Globus pallidus (tissue), 1 donor: ENCODE results near the gene THEMIS.
"Not testable (repeated sequence)": the region's sequence is repeated elsewhere in the genome, so short reads cannot be mapped to it uniquely, and the experiment has no call there.

Experiments used
- DNase-seq: peaks from one replicate; pipeline ENCODE4 v3.0.0-alpha.2; 2015; ENCODE audit warnings: low spot score

Gene THEMIS

DNA sequence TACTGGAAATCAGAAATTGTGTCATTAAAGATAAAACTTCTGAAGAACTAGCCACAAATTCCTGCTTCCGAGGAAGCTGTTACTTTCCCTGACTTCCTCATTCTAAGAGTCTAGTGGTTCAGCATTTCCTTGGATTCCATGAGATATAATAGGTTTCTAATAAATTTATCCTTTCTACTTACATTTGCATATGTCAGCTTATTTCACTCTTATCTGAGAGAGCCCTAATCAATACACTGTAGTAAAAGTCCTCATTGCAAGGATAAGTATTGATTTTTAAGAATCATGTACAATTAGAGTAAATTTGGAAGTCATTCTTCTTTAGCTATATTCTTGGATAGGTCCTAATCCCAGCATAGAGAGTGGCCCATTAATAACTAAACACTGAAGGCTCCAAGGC lies 16.9 kb upstream of the THEMIS start:
- no peak for DNase-seq

DNA sequence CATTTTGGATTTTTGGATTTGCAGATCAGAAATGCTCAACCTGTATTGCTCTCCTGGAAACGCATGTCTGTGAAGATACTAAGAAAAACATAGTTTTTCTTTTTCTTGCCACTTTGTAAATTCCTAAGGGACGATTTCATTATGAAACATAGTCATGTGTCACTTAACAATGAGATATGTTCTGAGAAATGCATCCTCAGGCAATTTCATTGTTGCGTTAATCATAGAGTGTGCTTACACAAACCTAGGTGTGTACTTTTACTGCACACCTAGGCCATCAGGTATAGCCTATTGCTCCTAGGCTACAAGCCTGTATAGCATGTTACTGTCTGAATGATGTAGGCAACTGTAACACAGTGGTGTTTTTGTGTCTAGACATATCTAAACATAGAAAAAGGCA lies 13.4 kb upstream of the THEMIS start:
- no peak for DNase-seq

DNA sequence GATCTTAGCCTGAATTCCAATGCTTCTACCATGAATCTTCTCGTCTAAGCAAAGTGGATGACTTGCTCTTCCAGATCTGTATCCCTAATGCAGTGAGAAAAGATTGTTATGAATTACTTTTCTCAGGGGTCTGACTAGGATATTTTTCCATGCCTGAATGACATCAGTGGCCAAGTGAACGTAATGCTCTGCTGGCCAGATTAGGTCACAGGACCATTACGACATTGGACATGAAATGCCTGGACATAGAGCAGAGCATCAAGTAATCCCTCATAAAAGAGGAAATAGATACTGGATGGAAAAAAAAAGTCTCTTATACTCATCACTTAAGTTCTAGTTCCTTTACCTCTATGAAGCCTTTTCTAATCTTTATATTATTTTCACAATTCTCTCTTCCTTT lies 12.1 kb upstream of the THEMIS start:
- no peak for DNase-seq

DNA sequence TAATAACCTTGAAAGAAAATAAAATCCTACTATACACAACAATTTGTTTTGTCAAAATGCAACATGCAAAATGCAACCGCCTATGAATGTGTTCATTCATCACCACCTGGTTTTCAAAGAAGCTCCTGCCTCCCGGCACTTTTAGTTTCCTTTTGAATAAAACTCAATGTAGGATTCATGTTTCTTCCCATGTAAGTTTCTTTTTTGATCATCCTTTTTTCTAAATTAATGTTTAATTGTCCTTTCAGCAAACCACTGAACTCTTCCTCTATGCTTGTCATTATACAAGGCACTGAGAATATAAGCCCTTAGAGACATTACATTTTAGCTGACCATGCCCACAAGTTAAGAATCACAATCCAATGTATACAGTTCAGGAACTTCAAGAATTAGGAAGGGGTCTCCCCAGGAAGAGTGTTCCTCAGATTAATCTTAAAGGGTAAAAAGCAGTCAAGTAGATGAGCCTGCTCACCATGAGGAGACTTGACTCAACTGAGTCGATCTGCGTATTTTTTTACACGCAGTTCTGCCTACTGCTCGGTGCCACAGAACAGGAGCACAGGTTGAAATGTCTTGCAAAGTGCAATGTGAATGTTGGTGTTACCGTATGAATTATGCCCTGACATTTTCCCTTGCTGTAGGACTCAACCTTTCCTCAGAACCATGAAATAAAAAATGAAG lies 7.2 kb upstream of the THEMIS start:
- no peak for DNase-seq

DNA sequence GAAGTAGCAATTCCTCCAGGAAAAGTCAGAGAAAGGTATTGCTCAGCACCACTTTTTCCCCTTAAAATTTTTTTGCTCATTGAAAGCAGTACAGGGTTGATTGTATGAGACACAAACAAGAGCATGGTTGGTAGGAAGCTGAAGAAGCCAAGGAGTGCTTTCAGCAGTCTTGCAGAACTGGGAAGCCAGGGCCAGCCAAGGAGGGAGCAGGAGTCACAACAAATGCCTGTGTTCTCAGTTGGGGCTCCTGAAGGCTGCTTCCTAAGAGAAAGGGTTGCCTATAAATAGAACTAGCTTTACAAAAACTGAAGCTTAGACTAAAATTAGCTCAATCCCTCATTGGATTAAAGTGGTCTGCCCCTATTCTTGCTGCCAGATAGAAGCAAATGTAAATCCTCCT lies 3.3 kb upstream of the THEMIS start:
- DNase-seq = no peak

DNA sequence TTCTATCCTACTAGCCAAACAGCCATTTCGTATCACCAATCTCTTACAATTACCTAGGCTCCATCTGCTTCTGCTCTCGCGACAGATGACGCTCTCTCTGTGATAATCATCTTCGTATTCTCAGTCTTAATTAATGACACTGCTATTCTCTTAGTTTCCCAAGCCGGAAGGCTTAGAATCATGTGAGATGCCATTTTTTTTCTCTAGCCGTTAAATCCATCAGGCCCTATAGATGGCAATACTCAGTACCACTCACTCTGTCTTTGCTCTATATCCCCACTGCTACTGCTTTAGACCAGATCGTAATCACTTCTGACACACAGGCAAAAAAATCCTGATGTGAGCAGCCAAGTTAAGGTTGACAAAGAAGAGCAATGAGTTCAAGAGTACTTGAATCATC lies 2.1 kb upstream of the THEMIS start:
- no peak for DNase-seq

DNA sequence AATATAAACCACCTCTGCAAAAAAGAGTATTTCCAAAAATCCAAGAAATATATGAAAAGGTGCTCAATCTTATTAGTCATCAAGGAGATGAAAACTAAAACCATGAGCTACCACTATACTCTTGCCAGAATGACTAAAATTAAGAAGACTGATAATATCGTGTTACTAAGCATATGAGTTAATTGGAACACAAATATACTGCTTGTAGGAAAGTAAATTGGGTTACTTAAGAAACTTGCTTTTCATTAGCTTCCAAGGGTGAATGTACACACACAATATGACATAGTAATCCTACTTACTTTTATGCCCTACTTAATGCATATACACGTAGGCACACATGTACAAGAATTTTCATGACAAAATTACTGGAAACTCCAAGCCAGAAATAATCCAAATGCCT lies 3.4 kb downstream of the THEMIS start:
- no peak for DNase-seq

DNA sequence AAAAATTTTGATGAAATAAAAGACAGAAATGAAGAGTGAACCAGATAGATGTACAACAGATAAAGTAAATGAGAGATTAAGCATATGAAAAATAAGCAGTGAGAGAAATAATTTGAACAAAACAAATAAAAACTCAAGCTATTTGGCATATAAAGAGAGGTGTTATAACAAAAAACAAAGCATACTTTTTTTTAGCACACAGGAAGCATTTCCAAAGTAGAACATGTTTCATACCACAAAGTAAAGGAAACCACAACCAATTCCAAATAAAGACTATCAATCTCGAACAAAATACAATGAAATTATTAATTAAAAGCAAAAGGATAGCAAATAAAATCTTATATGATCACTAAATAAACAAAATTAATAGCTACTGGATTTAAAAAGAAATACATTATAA lies 6.8 kb downstream of the THEMIS start:
- no peak for DNase-seq

DNA sequence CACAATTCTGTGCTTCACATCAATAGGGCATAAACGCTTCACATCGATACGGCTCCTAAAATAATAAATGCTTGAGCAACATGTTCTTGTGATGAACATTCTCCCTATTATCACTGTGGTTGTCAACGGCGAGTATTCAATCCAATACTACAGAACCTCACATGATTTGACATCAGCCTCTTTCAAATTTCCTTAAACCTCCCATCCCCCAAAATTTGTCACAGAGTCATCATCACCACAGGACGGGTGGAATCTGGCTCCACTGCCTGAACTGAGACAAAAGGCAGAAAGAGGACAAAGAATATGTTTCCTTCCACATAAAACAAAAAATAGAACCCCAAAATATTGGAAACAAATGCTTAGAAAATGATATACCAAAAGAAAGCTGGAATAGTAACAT lies 7.3 kb downstream of the THEMIS start:
- DNase-seq = peak; percentile 33

DNA sequence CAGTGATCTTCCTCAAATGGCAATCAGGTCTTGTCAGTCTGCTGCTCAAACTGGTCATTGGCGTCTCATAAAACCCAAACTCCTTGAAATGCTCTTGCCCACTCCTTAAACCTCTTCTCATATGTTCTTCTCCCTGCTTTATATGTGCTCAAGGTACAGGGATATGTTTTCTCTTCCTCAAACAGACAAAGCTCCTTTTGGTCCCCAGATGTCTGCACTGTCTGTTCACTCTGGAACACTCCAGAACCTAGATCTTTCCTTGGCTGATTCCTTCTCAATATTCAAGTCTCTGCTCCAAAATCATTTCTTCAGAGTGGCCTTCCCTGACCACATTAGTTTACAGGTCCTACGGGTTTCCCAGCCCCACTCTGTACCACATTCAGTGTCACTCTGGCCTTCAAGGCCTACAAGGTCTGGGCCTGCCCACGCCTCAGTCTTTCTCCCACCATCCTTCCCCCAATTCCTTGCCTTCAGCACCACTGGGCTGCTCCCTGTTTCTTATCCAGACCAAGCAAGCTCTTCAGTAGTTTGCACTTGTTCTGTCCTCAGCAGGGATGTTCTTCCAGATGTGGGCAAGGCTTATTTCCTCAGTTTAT lies 9.0 kb downstream of the THEMIS start:
- no peak for DNase-seq

DNA sequence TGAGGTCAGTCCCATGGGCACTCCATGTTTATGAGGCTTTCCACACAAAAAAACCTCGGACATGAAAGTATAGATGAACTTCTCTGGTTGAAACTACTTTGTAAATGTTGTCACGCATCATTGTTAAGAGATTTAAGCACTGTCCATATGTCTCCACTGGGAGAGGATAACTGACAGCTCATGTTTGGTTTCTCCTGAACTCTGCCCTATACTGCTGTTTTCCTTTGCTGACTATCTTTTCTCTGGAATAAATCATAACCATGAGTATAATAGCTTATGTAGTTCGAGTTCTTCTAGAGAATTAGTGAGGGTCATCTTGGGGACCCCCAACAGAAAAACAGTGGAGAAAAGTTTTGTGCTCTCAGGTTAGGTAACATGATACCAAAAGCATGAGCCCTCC lies 14.3 kb downstream of the THEMIS start:
- no peak for DNase-seq

DNA sequence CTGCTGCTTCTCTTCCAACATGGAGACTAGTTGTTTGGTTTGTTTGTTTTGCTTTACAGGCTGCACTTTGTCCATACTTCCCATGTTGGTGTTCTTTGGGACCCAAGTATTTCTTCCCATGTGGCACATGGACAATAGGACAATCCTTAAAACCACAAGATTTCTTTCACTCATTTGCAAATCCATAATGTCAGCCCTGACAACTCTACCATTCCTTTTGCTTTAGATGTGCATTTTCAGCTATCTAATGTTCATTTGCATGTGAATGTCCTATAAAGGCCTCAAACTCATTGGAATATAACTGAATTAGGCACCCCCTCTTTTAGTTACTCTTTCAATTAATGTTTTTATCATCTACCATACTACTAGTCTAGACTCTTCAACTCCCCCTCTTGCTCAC lies 16.7 kb downstream of the THEMIS start:
- DNase-seq = no peak

DNA sequence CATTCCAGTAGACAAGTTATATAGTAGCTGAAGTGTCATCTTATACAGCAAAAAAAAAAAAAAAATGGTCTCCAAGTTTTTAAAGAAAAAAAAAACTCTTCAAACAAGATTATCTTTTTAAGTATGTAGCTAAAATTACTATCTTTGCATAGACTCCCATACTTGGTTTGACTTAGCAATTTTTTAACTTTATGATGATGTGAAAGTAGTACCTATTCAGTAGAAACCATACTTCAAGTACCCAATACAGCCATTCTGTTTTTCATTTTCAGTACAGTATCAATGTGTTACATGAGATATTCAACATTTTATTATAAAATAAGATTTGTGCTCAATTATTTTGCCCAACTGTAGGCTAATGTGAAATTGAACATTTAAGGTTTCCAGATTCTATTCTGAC lies 18.9 kb downstream of the THEMIS start:
- DNase-seq = not testable (repeated sequence)

DNA sequence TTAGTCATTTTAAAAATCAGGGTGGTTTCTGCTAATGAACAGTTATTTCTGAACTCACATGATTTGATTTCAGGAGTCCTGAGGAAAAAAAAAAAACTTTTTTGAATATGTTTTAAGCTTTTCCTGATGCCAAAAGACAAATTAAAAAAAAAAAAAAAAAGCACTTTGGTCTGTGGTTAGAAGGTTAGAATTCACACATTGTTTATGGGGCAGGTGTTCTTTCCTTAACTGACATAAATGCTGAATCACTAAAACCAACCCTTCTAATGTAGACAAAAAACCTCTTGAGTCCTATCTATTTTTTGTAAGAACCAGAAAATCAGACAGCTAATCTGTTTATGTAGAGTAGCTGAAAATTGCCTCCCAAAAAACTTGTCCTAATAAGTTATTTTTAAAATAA lies 20.4 kb downstream of the THEMIS start:
- DNase-seq = no peak

DNA sequence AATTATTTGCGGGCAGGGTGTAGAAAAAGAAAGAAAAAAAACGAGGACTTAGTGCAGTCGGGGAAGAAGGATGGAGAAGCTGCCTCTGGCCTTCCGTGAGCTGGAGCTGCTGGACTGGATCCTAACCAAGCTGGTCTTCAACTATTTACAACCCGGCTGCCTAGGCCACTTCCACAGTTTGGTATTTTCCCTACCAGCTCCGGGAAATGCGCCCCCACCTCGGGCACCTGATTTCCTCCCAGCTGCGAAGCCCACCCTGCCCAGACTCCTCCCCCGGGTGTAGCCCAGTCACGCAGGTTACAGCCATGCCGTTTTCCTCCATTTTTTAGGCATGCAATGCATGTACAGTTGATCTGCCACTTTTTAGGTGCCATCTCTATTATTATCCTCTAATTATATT lies 21.2 kb downstream of the THEMIS start:
- no peak for DNase-seq

DNA sequence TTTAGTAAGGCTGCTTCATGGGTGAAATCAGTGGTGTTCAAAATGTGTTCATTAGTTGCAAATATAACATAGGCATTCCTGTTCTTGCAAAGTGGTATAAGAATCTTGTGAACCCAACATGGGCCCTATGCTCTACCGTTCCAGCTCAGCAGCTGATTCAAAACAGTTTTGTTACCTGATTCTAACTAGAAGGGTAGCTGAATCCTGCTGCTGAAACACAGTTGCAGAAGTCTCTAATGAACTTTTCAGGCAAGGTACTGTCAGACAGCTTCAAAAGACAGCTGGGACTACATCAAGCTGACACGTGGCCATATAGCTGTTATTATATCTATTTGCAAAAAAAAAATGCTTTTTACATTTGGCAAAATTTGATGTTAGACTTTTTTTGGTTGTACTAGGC lies 22.7 kb downstream of the THEMIS start:
- DNase-seq = no peak

DNA sequence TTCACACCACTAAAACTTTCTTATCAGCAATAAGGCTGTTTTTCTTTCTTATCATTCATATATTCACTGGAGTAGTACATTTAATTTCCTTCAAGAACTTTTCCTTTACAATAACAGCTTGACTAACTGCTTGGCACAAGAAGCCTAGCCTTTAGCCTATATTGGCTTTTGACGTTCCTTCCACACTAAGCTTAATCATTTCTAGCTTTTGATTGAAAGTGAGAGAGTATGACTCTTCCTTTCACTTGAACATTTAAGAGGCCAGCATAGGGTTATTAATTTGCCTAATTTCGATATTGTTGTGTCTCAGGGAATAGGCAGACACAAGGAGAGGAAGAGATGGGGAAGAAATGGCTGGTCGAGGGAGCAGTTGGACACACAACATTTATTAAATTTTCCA lies 23.6 kb downstream of the THEMIS start:
- no peak for DNase-seq

DNA sequence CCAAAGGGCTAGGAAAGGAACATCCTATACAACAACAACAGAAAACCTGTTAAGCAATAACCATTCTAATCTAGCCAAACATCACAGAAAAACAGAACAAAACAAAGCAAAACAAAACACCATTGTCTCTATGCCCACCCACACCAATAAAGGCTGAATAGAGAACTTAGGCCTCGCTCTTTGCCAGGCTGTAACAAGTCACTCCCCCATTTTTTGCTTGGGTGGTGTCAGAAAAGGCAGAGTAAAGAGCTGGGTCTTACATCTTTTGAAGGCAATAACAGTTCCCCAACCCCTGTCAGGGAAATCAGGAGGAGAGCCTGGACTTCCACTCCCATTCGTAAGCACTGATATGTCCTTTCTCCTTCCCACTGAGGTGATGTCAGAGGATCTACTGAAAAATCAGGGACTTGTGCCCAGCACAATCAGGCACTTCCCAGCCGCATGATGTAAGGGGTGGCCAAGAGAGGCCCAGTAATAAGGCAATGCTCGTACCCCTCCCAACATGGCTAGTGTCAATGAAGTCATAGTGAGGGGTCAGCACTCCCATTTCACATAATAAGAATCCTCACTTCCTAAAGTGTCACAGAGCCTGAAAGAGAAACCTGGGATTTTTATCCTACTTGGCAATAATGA lies 31.0 kb downstream of the THEMIS start:
- DNase-seq = peak; percentile 89

DNA sequence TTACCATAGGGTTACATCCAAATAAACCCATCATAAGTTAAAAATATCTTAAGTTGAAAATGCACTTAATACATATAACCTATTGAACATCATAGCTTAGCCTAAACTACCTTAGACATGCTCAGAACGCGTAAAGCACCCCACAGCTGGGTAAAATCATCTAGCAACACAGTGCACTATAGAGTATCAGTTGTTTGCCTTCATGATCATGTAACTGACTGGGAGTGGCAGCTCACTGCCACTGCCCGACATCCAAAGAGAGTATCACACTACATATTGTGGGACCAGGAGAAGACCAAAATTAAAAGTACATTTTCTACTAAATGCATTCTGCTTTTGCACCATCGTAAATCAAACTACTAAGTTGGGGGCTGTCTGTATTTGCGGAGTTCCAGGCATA lies 31.7 kb downstream of the THEMIS start:
- peak; percentile 62 for DNase-seq

DNA sequence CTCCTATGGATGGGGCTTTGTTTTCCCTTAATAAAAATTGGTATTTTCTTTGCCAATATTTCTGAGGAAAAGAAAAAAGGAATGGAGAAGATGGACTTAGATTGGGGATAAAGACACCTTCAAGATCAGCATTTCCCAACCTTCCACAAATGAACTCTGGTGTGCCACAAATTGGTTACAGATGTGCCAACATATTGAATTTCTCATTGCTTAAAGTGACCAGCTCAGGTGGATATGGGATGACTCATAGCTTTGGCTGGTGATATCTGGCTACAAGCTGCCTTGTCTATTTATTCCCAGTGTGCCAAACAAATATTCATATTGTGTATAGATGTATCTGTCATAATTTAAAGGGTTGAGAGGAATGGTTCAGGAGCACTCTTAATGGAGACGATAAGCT lies 32.5 kb downstream of the THEMIS start:
- DNase-seq = no peak

DNA sequence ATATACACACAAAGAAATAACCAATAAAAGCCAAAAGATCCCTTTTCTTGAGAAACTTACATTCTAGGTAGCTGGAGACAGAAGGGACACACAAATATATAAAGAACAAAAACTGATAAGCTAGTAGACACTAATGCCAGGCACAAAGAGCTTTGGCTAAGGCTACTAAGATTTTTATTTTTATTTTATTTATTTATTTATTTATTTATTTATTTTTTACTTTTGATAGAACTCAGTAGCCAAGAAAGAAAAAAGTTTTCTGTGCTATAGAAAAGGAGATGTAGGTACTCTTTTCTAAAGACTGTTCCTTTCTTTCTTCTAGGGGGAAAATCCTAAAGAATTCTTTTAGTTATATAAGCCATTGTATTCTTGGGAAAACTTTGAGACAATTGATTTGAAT lies 34.1 kb downstream of the THEMIS start:
- no peak for DNase-seq

DNA sequence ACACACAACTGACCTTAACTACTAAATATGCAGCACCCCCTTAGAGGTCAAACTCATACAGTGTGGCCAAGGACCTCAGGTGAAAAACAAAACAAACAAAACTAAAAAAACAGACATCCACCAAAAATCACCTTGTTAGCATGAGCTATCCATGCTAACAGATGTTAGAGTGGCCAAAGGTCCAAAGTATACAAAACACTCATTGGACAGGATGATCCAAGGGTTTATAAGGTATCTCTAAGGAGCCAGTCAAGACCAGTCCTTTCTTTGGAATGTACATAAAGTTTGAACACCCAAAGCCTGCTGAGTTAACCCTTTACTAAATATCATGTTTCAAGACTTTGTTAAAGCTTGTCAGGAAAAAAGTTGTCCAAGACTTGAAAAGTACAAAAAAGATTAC lies 35.8 kb downstream of the THEMIS start:
- no peak for DNase-seq

DNA sequence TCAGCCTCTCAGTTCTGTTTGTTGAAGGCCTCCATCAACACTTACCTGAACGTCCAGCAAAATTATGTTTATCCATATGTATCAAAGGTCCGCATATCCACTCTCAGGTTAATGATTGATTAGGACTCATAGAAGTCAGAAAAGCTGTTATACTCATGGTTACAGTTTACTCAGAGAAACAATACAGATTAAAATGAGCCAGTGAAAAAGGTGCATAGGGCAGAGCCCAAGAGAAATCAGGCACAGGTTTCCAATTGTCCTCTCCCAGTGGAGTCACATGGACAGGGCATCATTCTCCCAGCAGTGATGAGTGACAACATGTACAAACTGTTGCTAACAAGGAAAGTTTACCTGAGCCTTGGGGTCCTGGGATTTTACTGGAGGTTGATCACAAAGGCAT lies 36.2 kb downstream of the THEMIS start:
- DNase-seq = no peak

DNA sequence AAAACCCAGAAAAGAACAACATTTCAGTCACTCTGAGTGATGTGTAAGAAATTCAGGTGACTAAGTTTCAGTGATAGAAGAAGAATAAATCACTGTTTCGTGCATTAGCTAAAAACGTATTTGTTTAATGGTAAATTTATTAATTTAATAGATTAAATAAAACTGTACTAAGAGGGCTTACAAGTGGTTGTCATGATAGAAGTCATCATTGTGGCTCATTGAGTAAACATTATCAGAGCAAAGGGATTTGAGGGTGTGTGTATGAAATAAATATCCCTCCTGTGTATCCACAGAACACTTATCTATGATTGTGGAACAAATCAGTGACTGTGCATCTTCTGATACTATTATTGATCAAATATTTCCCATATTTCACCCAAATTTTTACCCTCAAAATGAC lies 40.1 kb downstream of the THEMIS start:
- DNase-seq = no peak
